CD4-positive, CD25-positive, alpha-beta regulatory T cell (primary cell): ENCODE measurements around the gene SUV39H1. TPM values are rescaled to one million over a fixed set of nuclear protein-coding genes. Genes with fewer than 3 reads are reported as not detected.
A peak's percentile ranks its signal among the peaks of the same experiment; 100 is the strongest.

Experiments used
- ATAC-seq, 2 donors: fragments of 150-1000 bp; cut with Tn5 transposase; one replicate each; pipeline ENCODE4 v1.10.0; 2021; ENCODE audit warnings: low read depth in 2 of 2, moderate number of reproducible peaks in 2 of 2, moderate library complexity in 1 of 2
- DNase-seq, 3 donors: peaks; one replicate each; pipeline versions ENCODE4 v3.0.0 to v3.0.0-alpha.2; 2012 to 2022; ENCODE audit warnings: mixed read lengths in 1 of 3
- H3K27ac ChIP-seq: one replicate; pipeline ENCODE4 v1.7.0; 2013; ENCODE audit warnings: mild to moderate bottlenecking, low read length; ENCODE audit not compliant: insufficient read depth, poor library complexity, severe bottlenecking
- H3K27me3 ChIP-seq: one replicate; pipeline ENCODE4 v1.7.0; 2013; ENCODE audit warnings: low read length; ENCODE audit not compliant: control insufficient read depth, insufficient read depth
- H3K36me3 ChIP-seq: one replicate; pipeline ENCODE4 v1.7.0; 2013; ENCODE audit warnings: mild to moderate bottlenecking, low read length, moderate library complexity; ENCODE audit not compliant: control insufficient read depth, insufficient read depth
- H3K4me1 ChIP-seq: 2 replicates; pipeline ENCODE4 v1.7.0; 2013; ENCODE audit warnings: mild to moderate bottlenecking, low read length; ENCODE audit not compliant: insufficient read depth, control insufficient read depth, poor library complexity, severe bottlenecking
- H3K4me3 ChIP-seq: one replicate; pipeline ENCODE4 v1.7.0; 2013; ENCODE audit warnings: low read depth, mild to moderate bottlenecking, low read length, moderate library complexity
- H3K9me3 ChIP-seq, 2 experiments: 1 replicate in 1 of 2; 2 replicates in 1 of 2; pipeline ENCODE4 v1.7.0; 2013; ENCODE audit warnings: low read length in 2 of 2, mild to moderate bottlenecking in 1 of 2, moderate library complexity in 1 of 2; ENCODE audit not compliant: control insufficient read depth in 2 of 2
- H3K27ac Mint-ChIP-seq, 3 donors: one replicate each; pipeline ENCODE4 v1.8.0; 2020 to 2022; ENCODE audit warnings: mild to moderate bottlenecking in 3 of 3, mixed read lengths in 3 of 3, moderate library complexity in 2 of 3
- H3K27me3 Mint-ChIP-seq: one replicate; pipeline ENCODE4 v1.8.0; 2022; ENCODE audit warnings: mild to moderate bottlenecking, mixed read lengths
- H3K36me3 Mint-ChIP-seq: one replicate; pipeline ENCODE4 v1.8.0; 2020; ENCODE audit warnings: mixed read lengths
- H3K4me1 Mint-ChIP-seq, 4 donors: one replicate each; pipeline ENCODE4 v1.8.0; 2020 to 2022; ENCODE audit warnings: mixed read lengths in 4 of 4, mild to moderate bottlenecking in 1 of 4
- H3K4me3 Mint-ChIP-seq, 4 donors: one replicate each; pipeline ENCODE4 v1.8.0; 2020 to 2022; ENCODE audit warnings: mild to moderate bottlenecking in 4 of 4, mixed read lengths in 4 of 4, moderate library complexity in 3 of 4
- H3K9me3 Mint-ChIP-seq, 7 donors: one replicate each; pipeline ENCODE4 v1.8.0; 2020 to 2022; ENCODE audit warnings: mixed read lengths in 7 of 7, mild to moderate bottlenecking in 3 of 7, moderate library complexity in 2 of 7
- polyA plus RNA-seq, 4 donors: library from polyadenylated mRNA; unstranded; fragments of 300-500 nt; fragmentation: Illumina TruSeq; gene quantifications; one replicate each; pipeline ENCODE4 v1.2.3, GENCODE V29; 2021
- total RNA-seq: library from RNA; stranded (reverse); gene quantifications from one replicate; pipeline ENCODE4 v1.2.3, GENCODE V29; 2022

SUV39H1 gene
- total and polyA plus RNA-seq, 5 donors from 2014 or later = 8.0 to 15.7 (median 12.1) TPM

- Mint-ChIP-seq H3K4me1 (peaks cover 0 to 21% (median 8%) of the 10 kb centered on the region in 4 donors), H3K4me3 (no peak overlapping the region), H3K36me3 (peaks cover 3% of the 10 kb centered on the region), H3K27me3 (no peaks in the 10 kb centered on the region), H3K27ac (no peak overlapping the region), H3K9me3 (no peaks in the 10 kb centered on the region)
- Histone ChIP-seq H3K9me3 (no peaks in the 10 kb centered on the region), H3K27ac (no peak overlapping the region), H3K4me3 (no peak overlapping the region), H3K4me1 (peaks cover 6% of the 10 kb centered on the region), H3K27me3 (no peaks in the 10 kb centered on the region), H3K36me3 (peaks cover 21% of the 10 kb centered on the region)
- no peak for DNase-seq
- no peak for ATAC-seq
These were observed 9.3 kb downstream of the SUV39H1 start for GRCh38 chrX:48705871-48706270.

GRCh38 chrX:48709522-48710112 lies 13.1 kb downstream of the SUV39H1 start:
- no peak overlapping the region for H3K27ac ChIP-seq
- H3K27me3 ChIP-seq = no peaks in the 10 kb centered on the region
- no peak for DNase-seq
- H3K4me1 ChIP-seq = peaks cover 41% of the 10 kb centered on the region
- Mint-ChIP-seq H3K27me3 (no peaks in the 10 kb centered on the region), H3K27ac (peak overlapping the region in 2 of 3 donors; percentile 42 to 43), H3K4me3 (no peak overlapping the region), H3K36me3 (no peaks in the 10 kb centered on the region), H3K9me3 (no peaks in the 10 kb centered on the region), H3K4me1 (peaks cover 11 to 46% (median 35%) of the 10 kb centered on the region in 4 donors)
- no peaks in the 10 kb centered on the region for H3K9me3 ChIP-seq
- no peak overlapping the region for H3K4me3 ChIP-seq
- H3K36me3 ChIP-seq = peaks cover 5% of the 10 kb centered on the region
- no peak for ATAC-seq

DNA sequence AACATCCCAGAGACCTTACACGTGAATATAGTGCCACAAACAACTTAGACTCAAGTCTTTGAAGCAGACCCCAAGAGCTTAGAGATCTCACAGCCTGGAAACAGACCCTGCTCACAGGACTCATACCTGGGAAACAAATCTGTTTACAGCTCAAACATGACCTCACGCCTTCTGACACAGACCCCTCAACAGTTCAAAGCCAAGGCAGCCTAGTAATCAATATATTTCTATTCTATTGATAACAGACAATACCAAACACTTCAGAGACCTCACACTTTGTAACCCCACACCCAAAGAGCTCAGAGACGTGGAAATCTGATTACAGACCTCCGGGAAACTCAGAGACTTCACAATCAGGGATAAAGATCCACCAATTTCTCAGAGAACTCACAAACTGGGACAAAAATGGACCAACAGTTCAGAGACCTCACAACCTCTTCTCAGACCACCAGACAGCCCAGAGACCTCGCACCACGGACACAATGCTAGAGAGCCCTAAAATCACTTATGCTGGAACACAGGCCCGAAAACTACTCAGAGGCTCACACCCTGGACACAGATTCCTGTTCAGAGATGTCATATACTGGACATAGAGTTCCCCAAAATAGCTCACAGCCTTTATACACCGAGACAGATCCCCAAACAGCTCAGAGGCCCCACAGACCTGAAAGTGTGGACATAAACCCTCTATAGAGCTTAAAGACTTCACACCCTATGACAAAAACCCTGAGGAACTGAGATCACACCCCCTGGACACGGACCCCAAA lies 14.8 kb downstream of the SUV39H1 start:
- no peaks in the 10 kb centered on the region for H3K36me3 Mint-ChIP-seq
- ATAC-seq (no peak), DNase-seq (no peak)
- H3K9me3 ChIP-seq = no peaks in the 10 kb centered on the region
- peaks cover 5% of the 10 kb centered on the region for H3K36me3 ChIP-seq
- peaks cover 15 to 62% (median 43%) of the 10 kb centered on the region in 4 donors for H3K4me1 Mint-ChIP-seq
- H3K4me3 Mint-ChIP-seq = peak overlapping the region in 2 of 4 donors; percentile 36 to 47
- no peaks in the 10 kb centered on the region for H3K27me3 Mint-ChIP-seq
- H3K4me3 ChIP-seq = no peak overlapping the region
- no peaks in the 10 kb centered on the region for H3K9me3 Mint-ChIP-seq
- H3K27me3 ChIP-seq = no peaks in the 10 kb centered on the region
- H3K27ac Mint-ChIP-seq = peak overlapping the region; percentile 87 to 96 (median 92)
- peak overlapping the region; percentile 61 for H3K27ac ChIP-seq
- H3K4me1 ChIP-seq = peaks cover 50% of the 10 kb centered on the region

- ATAC-seq (no peak), DNase-seq (peak in 1 of 3 donors; percentile 30)
- no peaks in the 10 kb centered on the region for H3K9me3 ChIP-seq
- Mint-ChIP-seq H3K9me3 (no peaks in the 10 kb centered on the region), H3K27ac (peak overlapping the region; percentile 87 to 92 (median 91)), H3K36me3 (no peaks in the 10 kb centered on the region), H3K4me1 (peaks cover 15 to 68% (median 43%) of the 10 kb centered on the region in 4 donors), H3K4me3 (peak overlapping the region in 3 of 4 donors; percentile 48 to 77 (median 66)), H3K27me3 (no peaks in the 10 kb centered on the region)
- peaks cover 50% of the 10 kb centered on the region for H3K4me1 ChIP-seq
- H3K27me3 ChIP-seq = no peaks in the 10 kb centered on the region
- peak overlapping the region; percentile 61 for H3K27ac ChIP-seq
- peaks cover 2% of the 10 kb centered on the region for H3K36me3 ChIP-seq
- peak overlapping the region; percentile 53 for H3K4me3 ChIP-seq
These were observed 15.5 kb downstream of the SUV39H1 start for GRCh38 chrX:48711929-48712505.

DNA sequence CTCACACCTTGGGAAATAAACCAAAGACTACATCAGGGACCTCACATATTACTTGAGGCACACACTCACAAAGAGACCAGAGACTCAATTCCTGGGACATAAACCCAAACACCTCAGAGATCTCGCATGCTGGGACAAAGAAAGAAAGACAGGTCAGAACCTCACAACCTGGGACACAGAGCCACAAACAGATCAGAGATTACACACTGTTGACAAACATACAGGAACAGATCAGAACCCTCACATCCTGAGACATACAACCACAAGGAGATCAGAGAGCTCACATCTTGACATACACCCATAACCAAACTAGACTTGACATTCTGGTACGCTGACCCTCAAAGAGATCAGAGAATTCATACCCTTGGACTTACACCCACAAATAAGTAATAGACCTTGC lies 17.3 kb downstream of the SUV39H1 start:
- Mint-ChIP-seq H3K27me3 (no peaks in the 10 kb centered on the region), H3K36me3 (no peaks in the 10 kb centered on the region), H3K4me3 (peak overlapping the region; percentile 48 to 77 (median 67)), H3K27ac (peak overlapping the region; percentile 87 to 92 (median 91)), H3K4me1 (peaks cover 15 to 75% (median 46%) of the 10 kb centered on the region in 4 donors), H3K9me3 (no peaks in the 10 kb centered on the region)
- Histone ChIP-seq H3K27ac (peak overlapping the region; percentile 61), H3K4me1 (peaks cover 50% of the 10 kb centered on the region), H3K36me3 (no peaks in the 10 kb centered on the region), H3K27me3 (no peaks in the 10 kb centered on the region), H3K9me3 (no peaks in the 10 kb centered on the region), H3K4me3 (peak overlapping the region; percentile 53)
- DNase-seq = peak in 2 of 3 donors; percentile 26 to 62
- ATAC-seq = peak; percentile 20 to 27

GRCh38 chrX:48714573-48714972 lies 18.0 kb downstream of the SUV39H1 start:
- H3K4me1 ChIP-seq = peaks cover 50% of the 10 kb centered on the region
- no peaks in the 10 kb centered on the region for H3K27me3 ChIP-seq
- peak; percentile 3 to 26 for ATAC-seq
- H3K27ac Mint-ChIP-seq = peak overlapping the region; percentile 87 to 92 (median 91)
- no peaks in the 10 kb centered on the region for H3K36me3 ChIP-seq
- H3K9me3 ChIP-seq = no peaks in the 10 kb centered on the region
- H3K27ac ChIP-seq = peak overlapping the region; percentile 61
- peak in 2 of 3 donors; percentile 11 to 59 for DNase-seq
- no peaks in the 10 kb centered on the region for H3K27me3 Mint-ChIP-seq
- peaks cover 15 to 78% (median 48%) of the 10 kb centered on the region in 4 donors for H3K4me1 Mint-ChIP-seq
- no peaks in the 10 kb centered on the region for H3K9me3 Mint-ChIP-seq
- H3K4me3 ChIP-seq = peak overlapping the region; percentile 53
- H3K4me3 Mint-ChIP-seq = peak overlapping the region in 2 of 4 donors; percentile 0 to 77
- no peaks in the 10 kb centered on the region for H3K36me3 Mint-ChIP-seq

- Mint-ChIP-seq H3K36me3 (no peaks in the 10 kb centered on the region), H3K27me3 (no peaks in the 10 kb centered on the region), H3K4me3 (peak overlapping the region in 2 of 4 donors; percentile 2 to 77), H3K27ac (peak overlapping the region; percentile 87 to 92 (median 91)), H3K4me1 (peaks cover 15 to 78% (median 48%) of the 10 kb centered on the region in 4 donors), H3K9me3 (no peaks in the 10 kb centered on the region)
- ATAC-seq (peak in 1 of 2 donors; percentile 6), DNase-seq (peak in 1 of 3 donors; percentile 9)
- no peaks in the 10 kb centered on the region for H3K9me3 ChIP-seq
- peaks cover 50% of the 10 kb centered on the region for H3K4me1 ChIP-seq
- H3K27ac ChIP-seq = peak overlapping the region; percentile 61
- H3K36me3 ChIP-seq = no peaks in the 10 kb centered on the region
- H3K27me3 ChIP-seq = no peaks in the 10 kb centered on the region
- no peak overlapping the region for H3K4me3 ChIP-seq
These were observed 18.5 kb downstream of the SUV39H1 start for GRCh38 chrX:48715072-48715471.
